ENCODE results near the gene HIP1.

Gene HIP1

GRCh38 chr7:75667938-75668337, 70.8 kb downstream of the HIP1 start:
- DNase-seq, result no peak

GRCh38 chr7:75663302-75663907, 75.3 kb downstream of the HIP1 start:
- no peak for DNase-seq

- no peak for DNase-seq
Observed at GRCh38 chr7:75662579-75663301, 76.0 kb downstream of the HIP1 start.

- DNase-seq, result no peak
Observed at GRCh38 chr7:75660566-75661215, 78.0 kb downstream of the HIP1 start.

GRCh38 chr7:75658802-75659201, 79.9 kb downstream of the HIP1 start:
- no peak for DNase-seq

- DNase-seq, result no peak
Observed at GRCh38 chr7:75658369-75658768, 80.4 kb downstream of the HIP1 start.

- DNase-seq, result no peak
Observed at GRCh38 chr7:75657866-75658265, 80.9 kb downstream of the HIP1 start.

GRCh38 chr7:75656740-75657139, 82.0 kb downstream of the HIP1 start:
- DNase-seq, result no peak

GRCh38 chr7:75655536-75655935, 83.2 kb downstream of the HIP1 start:
- DNase-seq, result no peak

GRCh38 chr7:75654855-75655254, 83.9 kb downstream of the HIP1 start:
- no peak for DNase-seq

GRCh38 chr7:75653651-75654050, 85.1 kb downstream of the HIP1 start:
- DNase-seq, result no peak

GRCh38 chr7:75652788-75653187, 86.0 kb downstream of the HIP1 start:
- no peak for DNase-seq

- DNase-seq, result no peak
Observed at GRCh38 chr7:75650681-75651080, 88.1 kb downstream of the HIP1 start.

GRCh38 chr7:75650062-75650461, 88.7 kb downstream of the HIP1 start:
- DNase-seq, result no peak

GRCh38 chr7:75649462-75649861, 89.3 kb downstream of the HIP1 start:
- no peak for DNase-seq

GRCh38 chr7:75647709-75648438, 90.9 kb downstream of the HIP1 start:
- no peak for DNase-seq

GRCh38 chr7:75646571-75647102, 92.1 kb downstream of the HIP1 start:
- DNase-seq, result no peak

- DNase-seq, result no peak
Observed at GRCh38 chr7:75645570-75645969, 93.2 kb downstream of the HIP1 start.

GRCh38 chr7:75644589-75644988, 94.2 kb downstream of the HIP1 start:
- DNase-seq, result no peak

- DNase-seq, result peak in 2 of 4 experiments; percentile 12 to 49
Observed at GRCh38 chr7:75642810-75643486, 95.8 kb downstream of the HIP1 start.

GRCh38 chr7:75640201-75640600, 98.5 kb downstream of the HIP1 start:
- DNase-seq, result no peak

GRCh38 chr7:75639886-75640190, 98.9 kb downstream of the HIP1 start:
- DNase-seq, result no peak

Data from activated naive CD4-positive, alpha-beta T cell (primary cell).